Activated effector memory CD4-positive, alpha-beta T cell treated with anti-CD3 and anti-CD28 coated beads, Interleukin-2, amount 50 U/mL, for 16 hours (primary cell): ENCODE results near the gene NUFIP1.
"Not testable (repeated sequence)": the region's sequence is repeated elsewhere in the genome, so short reads cannot be mapped to it uniquely, and the experiment has no call there.

Experiments
- DNase-seq: peaks from one replicate; pipeline ENCODE4 v3.0.0-alpha.2; 2020

The NUFIP1 gene

DNA sequence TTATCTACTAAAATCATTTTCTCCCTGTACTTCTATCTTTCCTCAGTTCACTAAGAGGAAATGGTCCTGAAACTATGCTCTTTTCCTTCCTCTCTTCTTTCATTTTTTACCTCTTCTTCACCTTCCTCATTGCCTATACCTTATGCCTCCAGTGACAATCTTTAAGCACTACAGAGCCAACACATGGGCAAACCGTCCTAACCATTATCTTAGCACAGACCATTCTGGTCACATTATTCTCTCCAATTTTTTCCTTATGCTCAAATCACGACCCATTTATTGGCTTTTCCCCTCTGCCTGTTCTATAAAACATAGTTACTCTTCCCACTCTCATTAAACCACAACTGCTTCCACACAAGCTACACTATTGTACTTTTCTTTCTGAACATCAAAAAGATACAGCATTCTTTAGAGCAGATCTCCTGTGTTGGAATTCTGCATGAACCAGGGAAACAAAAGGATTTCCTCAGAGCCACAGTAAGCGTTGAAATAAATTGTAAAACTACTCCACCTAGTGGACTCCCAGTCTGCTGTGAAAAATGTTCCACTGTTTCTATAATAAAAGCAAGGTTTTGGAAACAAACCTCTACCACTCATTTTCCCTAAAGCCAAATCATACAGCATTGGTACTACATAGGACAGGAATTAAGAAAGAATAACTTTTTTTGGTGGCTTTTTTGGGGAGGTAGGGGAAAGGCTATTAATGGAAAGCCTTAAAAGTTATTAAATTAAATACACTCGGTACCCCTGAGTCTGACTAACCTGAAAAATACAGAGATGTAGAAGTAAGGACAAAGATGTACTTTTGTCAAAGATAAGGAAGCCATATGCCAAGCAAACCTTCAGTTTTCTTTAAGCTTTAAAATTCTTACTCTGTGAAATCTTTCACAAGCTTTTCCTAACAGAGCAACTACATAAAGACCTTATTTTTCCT is 19.5 kb downstream of the NUFIP1 start:
- no peak for DNase-seq

DNA sequence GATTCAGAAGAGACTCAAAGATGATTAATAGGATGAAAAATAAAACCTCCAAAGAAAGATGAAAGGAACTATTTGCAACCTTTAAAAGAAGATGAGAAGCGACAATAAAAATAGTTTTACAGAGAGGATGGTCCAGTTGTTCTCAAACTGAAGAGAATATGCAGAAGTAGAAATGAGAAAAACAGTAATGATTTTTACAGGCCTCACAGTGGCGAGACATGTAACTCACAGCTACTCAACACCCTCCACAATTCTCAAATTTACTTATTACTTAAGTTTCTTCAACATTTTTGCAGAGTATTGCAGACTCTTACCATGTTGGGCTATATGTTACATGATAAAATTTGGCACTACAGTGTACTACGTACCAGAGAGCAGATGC is 20.8 kb downstream of the NUFIP1 start:
- no peak for DNase-seq

- DNase-seq, result no peak
Measured at GRCh38 chr13:44967704-44968433, 21.4 kb downstream of the NUFIP1 start.

DNA sequence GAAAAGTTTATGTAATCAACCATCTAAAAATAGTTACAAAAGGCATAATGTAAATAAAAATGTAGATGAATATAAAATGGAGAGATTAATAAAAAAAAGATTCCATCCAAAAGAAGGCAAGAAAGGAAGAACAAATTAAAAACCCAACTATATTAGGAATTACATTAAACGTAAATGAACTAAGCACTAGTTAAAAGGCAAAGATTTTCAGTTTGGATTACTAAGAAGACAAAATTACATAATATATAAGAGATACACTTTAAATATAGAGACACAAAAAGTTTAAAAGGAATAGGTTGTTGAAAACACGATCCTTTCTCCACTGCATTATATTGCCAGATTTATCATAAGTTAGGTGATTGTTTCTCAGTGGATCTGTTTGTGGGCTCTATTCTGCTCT is 27.3 kb downstream of the NUFIP1 start:
- no peak for DNase-seq

DNA sequence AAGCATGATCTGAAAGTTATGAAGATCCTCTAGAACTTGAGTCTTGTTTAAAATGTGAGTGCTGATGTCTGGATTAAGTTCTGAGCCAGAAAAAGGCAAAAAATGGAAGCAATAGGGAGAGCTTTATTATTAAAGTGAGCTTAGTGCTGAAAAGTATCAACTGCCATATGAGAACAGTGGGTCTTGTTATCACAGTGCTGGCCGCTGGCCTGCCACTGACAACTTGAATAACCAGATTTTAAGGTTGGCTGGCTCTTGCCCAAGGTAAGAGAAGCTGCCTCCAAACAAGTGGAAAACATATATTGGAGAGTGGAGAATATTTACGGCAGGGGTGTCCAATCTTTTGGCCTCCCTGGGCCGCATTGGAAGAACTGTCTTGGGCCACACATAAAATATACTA is 33.9 kb downstream of the NUFIP1 start:
- DNase-seq, result no peak

- DNase-seq, result no peak
Measured at GRCh38 chr13:44954224-44954623, 35.0 kb downstream of the NUFIP1 start.

DNA sequence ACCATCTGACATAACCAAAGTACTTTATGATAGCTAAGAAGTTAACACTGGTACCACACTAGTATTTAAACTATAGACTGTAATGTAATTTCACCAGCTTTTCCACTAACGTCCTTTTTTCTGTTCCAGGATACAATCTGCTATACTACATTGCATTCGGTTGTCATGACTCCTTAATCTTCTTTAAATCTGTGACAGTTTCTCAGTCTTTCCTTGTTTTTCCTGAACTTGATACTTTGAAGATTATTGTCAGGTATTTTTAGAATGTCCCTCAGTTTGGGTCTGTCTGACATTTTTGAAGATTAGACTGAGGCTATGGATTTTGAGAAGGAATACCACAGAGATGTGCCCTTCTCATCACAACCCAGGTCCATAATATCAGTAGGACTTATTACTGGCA is 36.6 kb downstream of the NUFIP1 start:
- no peak for DNase-seq

DNA sequence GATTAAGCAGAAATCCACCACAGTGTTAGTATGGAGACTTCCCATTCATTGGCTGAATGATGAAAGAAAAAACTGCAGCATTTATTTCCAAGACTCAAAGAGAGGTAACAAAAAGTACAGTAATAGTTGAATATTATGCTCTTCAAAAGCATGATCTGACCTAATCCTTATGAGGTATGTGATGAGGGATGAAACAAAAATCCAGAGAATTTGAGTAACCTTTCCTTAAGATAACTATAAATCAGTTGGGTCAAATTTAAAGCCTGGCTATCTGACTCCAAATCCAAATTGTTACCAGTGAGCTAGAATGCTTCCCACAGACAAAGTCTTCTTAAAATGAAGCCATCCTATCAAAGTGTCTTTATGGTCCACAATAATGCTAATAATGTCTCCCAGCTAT is 38.1 kb downstream of the NUFIP1 start:
- no peak for DNase-seq

DNA sequence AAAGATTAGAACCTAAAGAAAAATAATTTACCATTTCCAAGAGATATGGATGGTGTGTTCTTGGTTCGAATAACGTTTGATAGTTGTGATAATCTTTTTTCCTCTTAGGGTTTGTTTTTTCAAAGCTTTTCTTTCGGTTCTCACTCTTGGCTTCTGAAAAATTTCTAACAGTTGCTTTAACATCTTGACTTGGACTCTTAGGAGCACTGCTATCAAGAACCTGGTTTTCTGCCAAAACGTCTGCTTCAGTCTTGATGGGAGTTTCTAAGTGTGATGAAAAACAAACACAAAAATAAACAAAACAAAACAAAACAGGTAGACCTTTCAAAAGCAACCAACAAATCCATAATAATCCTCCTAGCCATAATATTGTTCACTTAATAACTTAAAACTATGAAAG is 45.9 kb downstream of the NUFIP1 start:
- not testable (repeated sequence) for DNase-seq

GRCh38 chr13:44938854-44939253 is 50.4 kb downstream of the NUFIP1 start:
- DNase-seq, result no peak

DNA sequence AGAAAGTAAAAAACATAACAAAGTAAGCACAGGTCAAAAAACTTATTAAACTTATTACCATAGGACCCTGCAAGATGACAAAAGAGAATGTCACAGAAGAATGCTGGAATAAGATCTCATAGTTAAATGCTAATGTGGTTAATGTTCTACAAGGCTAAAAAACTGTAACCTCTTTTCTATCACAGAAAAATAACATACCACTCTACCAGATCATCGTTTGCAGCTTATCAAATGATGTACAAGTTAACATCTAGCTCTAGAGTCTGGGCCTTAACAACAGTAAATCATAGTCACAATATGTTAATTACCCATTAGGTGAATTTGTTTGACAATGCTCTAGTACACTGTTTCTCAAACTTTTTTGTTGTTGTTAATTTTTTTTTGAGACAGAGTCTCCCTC is 53.0 kb downstream of the NUFIP1 start:
- no peak for DNase-seq

GRCh38 chr13:44934724-44935123 is 54.5 kb downstream of the NUFIP1 start:
- DNase-seq, result no peak

- DNase-seq, result no peak
Measured at GRCh38 chr13:44932850-44933251, 56.4 kb downstream of the NUFIP1 start.

DNA sequence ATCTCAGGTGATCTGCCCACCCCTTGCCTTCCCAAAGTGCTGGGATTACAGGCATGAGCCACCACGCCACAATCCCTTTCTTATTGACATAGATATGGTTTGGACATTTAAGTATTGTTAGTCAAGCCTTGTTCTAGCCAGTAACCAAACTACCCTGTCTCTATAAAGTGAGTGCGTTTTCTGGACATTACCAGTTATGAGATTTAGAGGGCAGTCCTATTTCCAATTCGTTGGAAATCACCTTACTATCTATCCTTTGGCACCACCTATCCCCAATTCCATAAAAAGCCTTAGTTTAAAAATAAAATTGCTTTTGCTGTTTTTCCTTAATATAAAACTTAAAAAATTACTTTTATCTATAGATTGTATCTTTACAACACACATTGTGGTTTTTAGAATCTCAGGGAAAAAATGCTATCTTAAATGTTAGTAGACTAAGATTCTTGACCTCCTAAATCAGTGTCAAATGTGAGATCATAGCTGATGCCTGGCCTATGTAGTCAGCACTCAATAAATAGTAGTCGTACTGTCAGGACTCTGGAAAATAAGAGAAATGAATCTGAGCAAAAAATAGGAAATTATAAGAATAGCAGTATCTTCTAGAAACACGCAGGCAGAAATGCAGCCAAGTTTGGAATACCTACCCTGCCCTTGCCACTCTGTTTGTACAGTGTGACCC is 57.0 kb downstream of the NUFIP1 start:
- DNase-seq, result no peak

- no peak for DNase-seq
Measured at GRCh38 chr13:44930963-44931623, 58.2 kb downstream of the NUFIP1 start.

DNA sequence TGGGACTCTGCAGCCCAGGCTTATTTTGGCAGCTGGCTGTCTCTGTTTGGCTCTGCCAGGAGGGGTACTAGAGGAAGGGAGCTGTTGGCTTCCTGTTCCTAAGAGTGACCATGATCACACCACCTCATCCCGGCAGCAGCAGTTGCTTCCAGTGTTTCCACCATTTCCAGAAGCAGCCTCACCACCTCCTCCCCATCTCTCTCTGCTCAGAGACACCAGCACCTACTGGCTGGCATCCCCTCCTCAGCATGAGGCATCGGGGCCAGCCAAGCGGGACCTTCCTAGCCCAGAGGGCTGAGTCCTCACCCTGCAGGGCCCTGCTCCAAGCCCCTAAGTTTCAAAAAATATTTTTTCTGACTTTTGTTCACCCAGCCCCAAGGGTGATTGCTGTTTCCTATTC is 59.0 kb downstream of the NUFIP1 start:
- no peak for DNase-seq

GRCh38 chr13:44929692-44930091 is 59.6 kb downstream of the NUFIP1 start:
- DNase-seq, result no peak

DNA sequence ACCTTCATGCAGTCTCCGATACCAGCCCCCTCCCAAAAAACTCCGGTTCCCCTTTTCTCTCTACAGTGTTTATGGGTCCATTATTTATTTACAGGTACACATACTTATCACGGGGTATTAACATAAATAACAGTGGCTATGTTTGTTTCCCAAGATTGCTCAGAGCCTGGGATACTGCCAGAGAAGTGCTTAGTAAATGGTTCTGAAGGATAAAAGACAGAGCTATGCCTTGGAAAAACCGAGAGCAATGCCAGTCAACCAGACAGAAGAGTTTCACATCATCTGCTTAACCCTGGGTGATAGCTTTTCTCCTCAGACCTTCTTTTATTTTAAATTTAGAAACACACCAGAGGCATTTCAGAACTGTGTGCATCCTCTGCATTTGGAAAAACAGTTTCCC is 61.3 kb downstream of the NUFIP1 start:
- DNase-seq, result no peak

DNA sequence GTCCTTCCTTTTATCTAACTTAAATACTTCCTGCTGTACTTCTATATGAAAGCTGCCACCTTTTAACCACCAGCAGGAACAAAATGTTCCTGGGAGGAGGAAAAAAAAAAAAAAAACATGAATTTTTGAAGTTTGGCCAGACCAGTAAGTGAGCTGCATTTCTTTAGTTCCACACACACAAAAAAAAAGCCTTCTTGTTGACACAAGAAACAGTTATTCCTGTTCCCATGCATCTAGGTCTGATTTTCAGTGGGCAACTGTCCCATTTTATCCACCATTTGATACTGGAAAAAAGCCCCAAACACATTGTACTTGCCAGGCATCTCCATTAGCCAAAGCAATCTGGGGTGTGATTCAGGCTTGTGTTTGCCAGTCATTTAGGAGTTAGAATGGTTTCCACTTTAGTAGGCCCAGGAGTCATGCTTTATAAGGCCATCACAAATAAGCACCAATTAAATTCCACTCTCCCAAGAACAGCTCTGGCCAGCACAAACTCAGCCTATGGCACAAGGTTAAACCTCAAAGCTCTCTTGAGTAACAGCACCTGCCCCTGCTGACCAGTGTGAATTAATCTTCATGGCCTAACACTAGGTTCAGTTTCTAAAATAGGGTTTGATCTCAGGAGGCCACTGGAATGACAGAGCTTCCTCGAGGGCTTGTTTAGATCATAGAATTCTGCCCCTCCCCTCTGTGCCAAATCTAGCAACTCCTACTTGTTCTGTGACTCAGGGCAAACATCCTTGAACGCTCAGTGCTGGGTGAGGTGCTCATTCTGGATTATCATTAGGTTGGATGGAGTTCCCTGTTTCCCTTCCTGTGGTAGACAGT is 67.1 kb downstream of the NUFIP1 start:
- no peak for DNase-seq

DNA sequence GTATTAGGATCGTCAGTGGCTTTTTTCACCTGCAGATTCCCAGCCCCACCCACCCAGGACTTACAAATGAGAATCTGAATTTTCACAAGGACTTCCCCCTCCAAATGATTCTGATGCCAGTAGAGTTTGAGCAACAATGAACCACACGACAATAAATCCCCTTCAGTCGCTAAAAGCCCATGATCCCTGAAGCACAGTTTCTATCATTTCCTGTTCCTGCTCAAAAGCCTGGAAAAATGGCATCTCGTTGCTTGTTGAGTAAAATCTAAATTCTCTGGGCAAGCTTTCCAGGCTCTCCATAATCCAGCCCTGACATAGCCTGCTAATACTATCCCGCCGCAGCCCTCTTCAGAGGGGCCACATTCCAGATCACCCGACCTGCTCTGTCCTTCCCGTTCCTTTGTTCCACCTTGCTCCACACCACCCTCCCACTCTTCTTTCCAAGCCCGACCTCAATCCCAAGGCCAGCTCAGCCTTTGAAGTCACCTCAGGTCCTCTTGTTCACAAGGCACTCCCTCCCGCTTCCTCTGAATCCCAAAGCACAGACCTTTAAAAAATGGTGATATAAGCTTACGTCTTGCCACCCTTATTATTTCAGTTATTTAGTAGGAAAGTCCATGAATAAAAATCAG is 67.9 kb downstream of the NUFIP1 start:
- DNase-seq, result no peak

- DNase-seq, result no peak
Measured at GRCh38 chr13:44920013-44920412, 69.3 kb downstream of the NUFIP1 start.
